Omental fat pad (tissue), 4 donors: ENCODE measurements around the gene CRIP1. TPM values are rescaled to one million over a fixed set of nuclear protein-coding genes. Genes with fewer than 3 reads are reported as not detected.

Experiments used
- ATAC-seq: fragments of 150-250 bp; one replicate; pipeline ENCODE4 v1.9.1; 2016; ENCODE audit warnings: mild to moderate bottlenecking, moderate library complexity; ENCODE audit not compliant: low FRiP score
- DNase-seq: peaks from one replicate; pipeline ENCODE4 v3.0.0-alpha.2; 2019; ENCODE audit warnings: low spot score
- total RNA-seq, 4 donors: library from RNA; depleted of rRNA; stranded (reverse); fragments of >200 nt; gene quantifications; one replicate each; pipeline ENCODE4 v1.1.0, GENCODE V29; 2016
- TF ChIP-seq, protein P1 (sequence below), 3 donors: fragments of 450-650 bp; IDR thresholded peaks; one replicate each; pipeline ENCODE4 v1.5.1; 2016 to 2017; ENCODE audit warnings: antibody characterized with exemption in 3 of 3, mild to moderate bottlenecking in 3 of 3, moderate library complexity in 2 of 3

CRIP1 gene
- total RNA-seq, 4 donors from 2014 or later = 18.5 to 88.6 (median 43.9) TPM

DNA sequence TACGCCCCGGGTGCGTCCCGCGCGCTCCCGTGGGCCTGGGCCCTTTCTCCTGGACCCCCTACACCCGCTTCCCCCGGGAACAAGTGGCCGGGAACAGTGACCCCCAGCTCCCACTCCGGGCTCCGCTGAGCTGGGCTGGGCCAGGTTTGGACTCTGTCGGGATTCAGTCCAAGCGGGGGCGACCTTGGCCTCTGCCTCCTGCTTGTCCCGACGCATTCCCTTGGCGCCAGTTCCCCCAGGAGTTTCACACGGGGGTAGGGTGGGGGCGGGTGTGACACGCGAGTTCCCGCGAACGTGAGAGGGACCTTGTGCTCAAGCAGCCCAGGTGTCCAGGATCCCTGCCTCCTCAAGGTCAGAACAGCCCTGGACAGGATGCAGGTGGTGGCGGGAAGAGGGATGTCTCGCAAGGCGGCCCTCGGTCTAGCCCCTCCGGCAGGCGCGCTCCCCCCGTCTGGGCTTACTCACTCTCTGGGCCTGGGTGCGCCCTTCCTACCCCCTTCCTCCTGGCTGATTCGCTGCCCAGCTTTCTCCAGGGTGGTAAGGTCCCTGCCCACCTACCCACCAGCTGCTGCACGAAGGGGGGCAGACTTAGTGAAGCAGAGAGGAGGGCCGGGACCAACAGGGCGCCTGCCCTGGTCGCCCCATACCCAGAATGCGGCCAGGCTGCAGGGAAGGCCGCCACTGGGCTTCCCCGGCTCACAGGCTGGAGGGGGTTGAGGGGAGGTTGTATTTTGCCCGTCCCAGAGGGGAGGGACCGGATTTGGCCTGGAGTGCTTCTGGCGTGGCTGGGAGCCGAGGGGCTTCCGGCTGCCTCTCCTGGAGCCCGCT is 11.2 kb upstream of the CRIP1 start:
- TF ChIP-seq, protein P1, sequence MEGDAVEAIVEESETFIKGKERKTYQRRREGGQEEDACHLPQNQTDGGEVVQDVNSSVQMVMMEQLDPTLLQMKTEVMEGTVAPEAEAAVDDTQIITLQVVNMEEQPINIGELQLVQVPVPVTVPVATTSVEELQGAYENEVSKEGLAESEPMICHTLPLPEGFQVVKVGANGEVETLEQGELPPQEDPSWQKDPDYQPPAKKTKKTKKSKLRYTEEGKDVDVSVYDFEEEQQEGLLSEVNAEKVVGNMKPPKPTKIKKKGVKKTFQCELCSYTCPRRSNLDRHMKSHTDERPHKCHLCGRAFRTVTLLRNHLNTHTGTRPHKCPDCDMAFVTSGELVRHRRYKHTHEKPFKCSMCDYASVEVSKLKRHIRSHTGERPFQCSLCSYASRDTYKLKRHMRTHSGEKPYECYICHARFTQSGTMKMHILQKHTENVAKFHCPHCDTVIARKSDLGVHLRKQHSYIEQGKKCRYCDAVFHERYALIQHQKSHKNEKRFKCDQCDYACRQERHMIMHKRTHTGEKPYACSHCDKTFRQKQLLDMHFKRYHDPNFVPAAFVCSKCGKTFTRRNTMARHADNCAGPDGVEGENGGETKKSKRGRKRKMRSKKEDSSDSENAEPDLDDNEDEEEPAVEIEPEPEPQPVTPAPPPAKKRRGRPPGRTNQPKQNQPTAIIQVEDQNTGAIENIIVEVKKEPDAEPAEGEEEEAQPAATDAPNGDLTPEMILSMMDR (IDR thresholded peaks at IDR 0.05) = no peak
- ATAC-seq (peak; percentile 2), DNase-seq (no peak)

DNA sequence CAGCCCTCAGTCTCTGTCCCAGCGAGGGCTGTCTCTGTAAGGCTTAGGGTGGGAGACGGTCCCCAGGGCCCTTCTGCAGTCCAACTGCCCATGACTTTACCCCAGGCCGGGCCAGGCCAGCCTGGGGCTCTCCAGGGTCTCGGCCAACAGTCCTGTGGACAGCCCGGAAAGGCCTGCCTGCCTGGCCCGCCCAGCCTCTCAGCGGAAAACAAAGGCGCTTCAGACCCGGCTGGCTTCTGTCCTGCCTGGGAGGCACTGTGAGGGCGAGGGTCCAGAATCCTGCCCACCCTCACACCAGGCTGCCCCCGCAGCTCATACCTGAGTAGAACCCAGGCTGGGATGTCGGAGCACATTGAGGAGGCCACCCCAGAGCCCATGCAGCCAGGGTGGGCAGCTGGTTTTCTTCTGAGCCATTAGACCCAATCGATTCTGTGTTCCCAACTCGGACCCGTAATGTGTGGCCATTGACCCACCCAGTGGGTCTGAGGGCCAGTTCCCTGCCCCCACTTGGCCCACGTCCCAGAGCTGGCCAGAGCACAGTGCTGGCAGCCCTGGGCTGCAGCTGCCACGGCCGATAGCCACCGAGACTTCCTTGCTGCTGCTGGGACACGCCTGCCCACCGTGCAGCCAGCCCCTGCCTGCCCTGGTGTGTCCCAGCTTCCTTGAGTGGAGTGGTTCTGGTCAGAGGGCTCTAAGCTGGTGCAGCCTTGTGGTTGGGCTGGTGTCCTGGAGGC is 10.4 kb upstream of the CRIP1 start:
- TF ChIP-seq, protein P1 (IDR thresholded peaks at IDR 0.05) = no peak
- DNase-seq = no peak
- no peak for ATAC-seq

DNA sequence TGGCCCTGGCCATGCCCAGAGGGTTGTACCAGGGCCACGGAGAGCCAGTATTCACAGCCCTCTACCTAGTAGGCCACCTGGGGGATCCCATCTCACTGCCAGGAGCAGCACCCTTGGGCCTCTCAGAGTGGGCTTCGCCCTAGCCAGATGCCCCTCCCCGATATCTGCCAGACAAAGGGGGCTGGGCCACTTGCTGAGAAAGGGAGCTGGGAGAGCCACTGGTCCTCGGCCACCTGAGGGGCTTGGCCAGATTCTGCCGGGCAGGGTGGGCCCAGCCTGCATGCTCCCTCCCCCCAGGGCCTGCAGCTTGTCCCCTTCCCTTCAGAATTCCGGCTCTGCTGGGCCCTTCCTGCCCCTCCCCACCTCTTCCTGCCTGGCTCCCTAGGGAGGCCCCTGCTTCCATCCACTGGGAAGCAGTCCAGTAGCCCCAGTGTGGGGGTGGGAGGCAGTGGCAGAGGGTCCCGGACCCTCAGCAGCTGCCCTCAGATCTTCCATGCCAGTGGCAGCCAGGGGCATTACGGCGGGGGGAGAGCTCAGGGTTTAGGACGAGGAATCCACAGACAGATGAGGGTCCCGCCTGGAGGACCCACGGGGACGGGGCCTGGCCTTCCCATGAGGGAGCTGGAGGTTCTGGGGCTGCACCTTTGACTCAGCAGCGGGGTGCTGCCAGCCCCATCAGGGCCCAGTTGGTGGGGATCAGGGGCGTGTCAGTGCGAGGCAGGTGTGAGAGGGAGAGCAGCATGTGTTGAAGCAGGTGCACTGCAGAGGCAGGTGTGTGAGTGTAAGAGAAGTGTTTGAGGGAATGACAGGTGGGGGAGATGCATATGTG is 9.6 kb upstream of the CRIP1 start:
- DNase-seq (no peak), ATAC-seq (no peak)
- TF ChIP-seq, protein P1 (IDR thresholded peaks at IDR 0.05) = no peak

DNA sequence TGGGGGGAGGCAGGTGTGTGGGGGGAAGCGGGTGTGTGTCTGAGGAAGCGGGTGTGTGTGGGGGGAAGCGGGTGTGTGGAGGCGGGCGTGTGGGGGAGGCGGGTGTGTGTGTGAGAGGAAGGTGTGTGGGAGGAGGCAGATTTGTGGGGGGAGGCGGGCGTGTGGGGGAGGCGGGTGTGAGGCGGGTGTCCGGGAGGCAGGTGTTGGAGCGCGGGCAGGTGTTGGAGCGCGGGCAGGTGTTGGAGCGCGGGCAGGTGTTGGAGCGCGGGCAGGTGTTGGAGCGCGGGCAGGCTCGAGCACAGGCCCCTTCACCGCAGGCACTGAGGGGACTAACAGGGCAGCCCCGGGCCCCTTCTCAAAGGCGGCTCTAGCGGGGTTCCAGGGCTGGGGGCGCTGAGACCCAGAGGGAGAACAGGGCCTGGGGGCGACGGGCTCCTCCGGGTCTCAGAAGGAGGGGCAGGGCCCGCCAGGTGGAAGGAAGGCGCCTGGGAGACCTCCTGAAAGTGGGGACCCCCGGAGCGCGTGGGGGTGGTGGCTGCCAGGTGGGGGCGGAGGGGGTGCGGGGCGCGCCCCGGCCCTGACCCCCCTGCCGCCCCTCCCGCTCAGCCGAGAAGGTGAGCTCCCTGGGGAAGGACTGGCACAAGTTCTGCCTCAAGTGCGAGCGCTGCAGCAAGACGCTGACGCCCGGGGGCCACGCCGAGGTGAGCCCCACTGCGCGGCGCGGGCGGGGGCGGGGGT is 8.9 kb upstream of the CRIP1 start:
- DNase-seq = no peak
- ATAC-seq = no peak
- TF ChIP-seq, protein P1 (IDR thresholded peaks at IDR 0.05) = no peak

DNA sequence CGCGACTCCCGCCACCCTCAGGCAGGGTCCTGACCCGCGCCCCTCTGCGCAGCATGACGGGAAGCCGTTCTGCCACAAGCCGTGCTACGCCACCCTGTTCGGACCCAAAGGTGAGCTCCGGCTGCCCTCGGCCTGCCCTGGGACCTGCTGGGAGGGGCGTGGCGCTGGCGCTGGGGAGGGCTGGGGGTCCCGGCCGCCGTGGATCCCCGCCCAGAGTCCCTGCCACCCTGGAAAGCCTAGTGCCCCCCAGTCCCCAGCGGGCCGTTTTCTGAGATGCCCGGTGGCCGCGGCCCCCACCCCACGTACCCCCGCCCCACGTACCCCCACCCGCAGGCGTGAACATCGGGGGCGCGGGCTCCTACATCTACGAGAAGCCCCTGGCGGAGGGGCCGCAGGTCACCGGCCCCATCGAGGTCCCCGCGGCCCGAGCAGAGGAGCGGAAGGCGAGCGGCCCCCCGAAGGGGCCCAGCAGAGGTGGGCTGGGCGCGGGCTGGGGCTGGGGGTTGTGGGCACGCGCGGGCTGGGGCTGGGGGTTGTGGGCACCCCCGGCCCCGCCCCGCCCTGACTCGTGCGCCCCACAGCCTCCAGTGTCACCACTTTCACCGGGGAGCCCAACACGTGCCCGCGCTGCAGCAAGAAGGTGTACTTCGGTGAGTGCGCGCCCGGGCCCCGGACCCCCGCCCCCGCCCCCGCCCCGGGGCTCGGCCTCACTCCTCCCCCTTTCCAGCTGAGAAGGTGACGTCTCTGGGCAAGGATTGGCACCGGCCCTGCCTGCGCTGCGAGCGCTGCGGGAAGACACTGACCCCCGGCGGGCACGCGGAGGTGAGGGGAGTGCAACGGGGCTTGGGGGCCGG is 8.1 kb upstream of the CRIP1 start:
- ATAC-seq = no peak
- no peak for DNase-seq
- TF ChIP-seq, protein P1 (IDR thresholded peaks at IDR 0.05) = no peak
